ENCODE results near the gene MROH9. TPM values are rescaled to one million over a fixed set of nuclear protein-coding genes. Genes with fewer than 3 reads are reported as not detected.

The MROH9 gene
- total RNA-seq, 4 donors from 2014 or later = 3.9 TPM; not detected in 3

Small RNA genes within 50 kb of the gene (small RNA-seq; reads per million reads assigned to genes)
- gene MIR1295A = not detected

Other genes with a start within 250 kb of the MROH9 start
- 1 to 10 TPM; 1.8 to 4.8 (median 3.1) TPM for gene FMO3, start 155.4 kb downstream of the MROH9 start, total RNA-seq
- 10 to 100 TPM; 25.7 to 36.6 (median 33.7) TPM for gene FMO2, start 249.8 kb downstream of the MROH9 start, total RNA-seq

Data from tibial nerve (tissue), 4 donors.